Measurements from ENCODE around the gene ARCN1. TPM values are rescaled to one million over a fixed set of nuclear protein-coding genes. Genes with fewer than 3 reads are reported as not detected.
A peak's percentile ranks its signal among the peaks of the same experiment; 100 is the strongest.

Gene ARCN1
- total and polyA plus RNA-seq, 11 donors: 53.1 to 127 (median 99.6) TPM

DNA sequence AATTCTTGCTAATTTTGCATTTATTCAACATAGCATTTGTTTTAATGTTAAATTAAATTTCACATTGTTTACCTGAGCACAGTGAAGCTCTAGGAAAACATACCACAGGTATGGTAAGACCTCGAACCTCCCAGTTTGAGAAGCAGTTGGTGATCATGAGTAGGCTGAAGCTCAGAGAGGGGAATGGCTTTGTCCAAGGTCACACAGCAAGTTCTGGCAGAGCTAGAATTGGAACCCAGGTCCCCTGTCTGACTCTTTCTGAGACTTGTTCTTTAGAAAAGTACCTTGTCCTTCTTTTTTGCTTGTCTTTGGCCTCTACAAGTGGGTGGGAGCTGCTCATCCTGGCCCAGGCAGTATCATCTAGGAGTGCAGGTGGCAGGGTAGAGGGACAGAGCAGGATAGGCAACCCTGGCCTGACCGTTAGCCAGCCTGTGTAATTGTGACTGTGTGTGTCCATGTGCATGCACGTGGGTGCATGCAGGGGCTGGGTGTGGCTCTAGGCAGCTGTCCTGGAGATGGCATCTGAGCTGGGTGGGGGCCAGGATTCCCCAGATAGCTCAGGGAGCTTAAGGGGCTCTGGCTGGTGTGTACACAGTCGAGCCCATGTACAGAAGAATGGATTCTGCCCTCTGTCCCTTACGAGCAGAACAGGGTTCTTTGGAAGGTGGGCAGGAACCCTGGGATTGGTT, 56.8 kb downstream of the ARCN1 start:
- ATAC-seq: peak in 1 of 4 donors; percentile 12
- WGBS, 4 donors: 49 to 66% (median 60%) methylated on average over 5 of the region's 5 CpGs
- Histone ChIP-seq H3K4me3 (no peak overlapping the region), H3K4me1 (peaks cover 0 to 87% (median 57%) of the 10 kb centered on the region in 12 donors), H3K36me3 (peaks cover 8 to 100% (median 90%) of the 10 kb centered on the region in 9 donors), H3K9me3 (no peaks in the 10 kb centered on the region), H3K27me3 (no peaks in the 10 kb centered on the region), H3K27ac (peak overlapping the region in 9 of 12 donors; percentile 32 to 81 (median 63))
- no peak for TF ChIP-seq POLR2A (IDR thresholded peaks at IDR 0.05)
- TF ChIP-seq CTCF (IDR thresholded peaks at IDR 0.05): no peak
- intact Hi-C loops (cut with DNase I): no loop called here
- no peak for DNase-seq

DNA sequence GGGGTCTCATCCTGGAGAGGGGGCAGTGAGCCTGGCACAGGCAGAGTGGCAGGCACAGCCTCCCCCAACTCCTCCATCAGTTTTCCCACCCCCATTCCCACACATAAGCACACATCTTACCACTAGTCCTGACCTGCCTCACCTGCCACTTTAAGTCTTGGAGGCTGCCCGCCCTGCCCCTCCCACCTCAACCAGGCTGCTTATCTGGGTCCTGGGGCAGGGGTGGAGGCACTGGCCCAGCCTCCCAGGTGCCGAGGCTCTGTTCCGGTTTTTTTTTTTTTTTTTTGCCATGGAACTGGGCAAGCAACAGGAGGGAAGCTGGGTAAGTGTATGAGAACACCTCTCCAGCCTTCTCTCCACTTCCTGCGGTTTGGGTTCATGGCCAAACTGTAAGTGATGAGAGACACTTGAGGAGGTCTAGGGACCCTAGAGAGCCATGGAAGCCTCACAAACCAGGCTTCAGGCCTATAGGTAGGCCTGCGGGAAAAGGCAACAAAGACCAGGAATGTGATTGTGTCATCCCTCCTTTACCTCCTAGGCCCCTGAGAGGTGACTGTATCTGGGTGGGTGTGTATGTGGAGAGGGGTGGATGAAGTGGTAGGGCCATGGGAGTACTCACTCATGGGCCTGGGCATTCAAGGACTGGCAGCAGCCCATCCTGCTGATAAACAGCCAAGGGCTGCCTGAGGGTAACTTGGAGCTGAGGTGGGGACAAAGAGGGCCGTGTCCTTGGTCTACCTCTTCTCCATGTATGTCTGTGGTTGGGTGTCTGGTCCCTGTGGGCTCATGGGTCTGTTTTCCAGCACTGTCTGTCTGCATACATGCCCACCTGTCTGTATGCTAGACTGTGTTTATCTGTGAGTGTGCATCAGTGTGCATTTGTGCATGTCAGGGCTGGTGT, 57.8 kb downstream of the ARCN1 start:
- intact Hi-C loops (cut with DNase I): no loop called here
- H3K4me1 ChIP-seq: peaks cover 0 to 92% (median 63%) of the 10 kb centered on the region in 12 donors
- WGBS, 4 donors: 61 to 68% (median 63%) methylated on average over 5 to 6 of the region's 6 CpGs
- peaks cover 8 to 100% (median 84%) of the 10 kb centered on the region in 9 donors for H3K36me3 ChIP-seq
- ATAC-seq (peak in 3 of 4 donors; percentile 14 to 37 (median 19)), DNase-seq (peak in 1 of 5 donors; percentile 61)
- no peaks in the 10 kb centered on the region for H3K9me3 ChIP-seq
- no peak overlapping the region for H3K4me3 ChIP-seq
- peak overlapping the region in 5 of 12 donors; percentile 4 to 73 (median 22) for H3K27ac ChIP-seq
- H3K27me3 ChIP-seq: no peaks in the 10 kb centered on the region
- no peak for TF ChIP-seq CTCF (IDR thresholded peaks at IDR 0.05)
- no peak for TF ChIP-seq POLR2A (IDR thresholded peaks at IDR 0.05)

- intact Hi-C loops (cut with DNase I): no loop called here
- Histone ChIP-seq H3K36me3 (peaks cover 8 to 100% (median 84%) of the 10 kb centered on the region in 9 donors), H3K27me3 (no peaks in the 10 kb centered on the region), H3K4me1 (peaks cover 0 to 90% (median 67%) of the 10 kb centered on the region in 12 donors), H3K4me3 (no peak overlapping the region), H3K27ac (peak overlapping the region in 1 of 12 donors; percentile 28), H3K9me3 (no peaks in the 10 kb centered on the region)
- ATAC-seq: no peak
- WGBS, 4 donors: 93 to 96% (median 95%) methylated on average over 10 to 14 of the region's 14 CpGs
- DNase-seq: no peak
- TF ChIP-seq CTCF (IDR thresholded peaks at IDR 0.05): no peak
- TF ChIP-seq POLR2A (IDR thresholded peaks at IDR 0.05): no peak
Observed at GRCh38 chr11:118631142-118631909, 59.1 kb downstream of the ARCN1 start.
